Neuron (in vitro differentiated cells): ENCODE data around the gene ARMC2.

Experiments used
- H2AFZ ChIP-seq: one replicate; pipeline ENCODE4 v1.6.1; 2013; ENCODE audit warnings: low read depth, mild to moderate bottlenecking, inconsistent platforms, low read length, moderate library complexity
- H3K27me3 ChIP-seq: one replicate; pipeline ENCODE4 v1.6.1; 2013; ENCODE audit warnings: low read length; ENCODE audit not compliant: insufficient read depth
- H3K36me3 ChIP-seq: one replicate; pipeline ENCODE4 v1.6.1; 2013; ENCODE audit warnings: low read length; ENCODE audit not compliant: insufficient read depth
- H3K4me1 ChIP-seq: one replicate; pipeline ENCODE4 v1.6.1; 2013; ENCODE audit warnings: low read length; ENCODE audit not compliant: insufficient read depth
- H3K4me3 ChIP-seq: 2 replicates; pipeline ENCODE4 v1.5.1; 2013; ENCODE audit warnings: mild to moderate bottlenecking, low read length, moderate library complexity
- H3K9me3 ChIP-seq: one replicate; pipeline ENCODE4 v1.6.1; 2013; ENCODE audit warnings: low read length

The ARMC2 gene

DNA sequence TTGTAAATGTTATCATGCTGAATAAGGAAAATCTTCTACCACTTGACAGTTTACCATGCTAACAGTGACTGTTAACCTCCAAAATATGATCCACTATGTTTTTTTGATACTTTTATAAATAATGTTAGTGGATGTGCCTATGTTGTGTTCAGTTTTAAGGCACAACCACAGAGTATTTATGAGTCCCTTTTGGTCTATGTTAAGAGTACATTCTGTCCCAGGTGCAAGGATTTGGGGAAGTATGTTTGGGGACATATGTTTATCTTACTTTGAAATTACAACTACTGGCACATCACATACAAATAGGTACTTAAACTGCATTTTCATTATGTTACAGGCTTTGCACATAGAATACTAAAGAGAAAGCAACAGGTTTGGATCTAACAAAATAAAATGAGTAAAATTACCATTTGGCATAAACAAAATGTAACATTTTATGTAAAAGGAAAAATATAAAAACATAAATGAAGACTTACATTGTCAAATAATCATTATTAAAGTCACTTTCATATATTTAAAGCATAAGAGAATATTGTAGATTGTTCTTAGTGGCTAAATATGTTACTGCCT, 175.2 kb downstream of the ARMC2 start:
- H2AFZ ChIP-seq: no peak overlapping the region
- no peaks in the 10 kb centered on the region for H3K36me3 ChIP-seq
- H3K27me3 ChIP-seq: no peaks in the 10 kb centered on the region
- H3K9me3 ChIP-seq: no peaks in the 10 kb centered on the region
- peaks cover 3% of the 10 kb centered on the region for H3K4me1 ChIP-seq
- no peak overlapping the region for H3K4me3 ChIP-seq
